ENCODE measurements around the gene PYY.
A peak's percentile ranks its signal among the peaks of the same experiment; 100 is the strongest.

PYY gene

GRCh38 chr17:43992641-43993040 lies 38.9 kb upstream of the PYY start:
- no peak for DNase-seq
- H4K20me1 ChIP-seq (ENCODE audit: insufficient read depth, low read length), result no peaks in the 10 kb centered on the region
- H3K4me3 ChIP-seq (ENCODE audit: low read length), result no peak overlapping the region
- no peaks in the 10 kb centered on the region for H3K9me3 ChIP-seq (replicated peaks; ENCODE audit: insufficient read depth, low read length)
- H2AFZ ChIP-seq (ENCODE audit: low read length), result no peak overlapping the region
- no peak for TF ChIP-seq CTCF (IDR thresholded peaks at IDR 0.05; ENCODE audit: low read length)
- no peak for TF ChIP-seq EZH2 (optimal IDR thresholded peaks at IDR 0.05; ENCODE audit: low read depth, low read length)
- no peak for TF ChIP-seq EZH2phosphoT487 (IDR thresholded peaks at IDR 0.05; ENCODE audit: low read length)
- H3K9ac ChIP-seq (ENCODE audit: low read length), result no peak overlapping the region
- no peaks in the 10 kb centered on the region for H3K79me2 ChIP-seq (ENCODE audit: low read length)
- H3K36me3 ChIP-seq (replicated peaks; ENCODE audit: insufficient read depth, low read length), result no peaks in the 10 kb centered on the region
- H3K4me2 ChIP-seq (ENCODE audit: low read depth, low read length), result no peak overlapping the region
- no peak overlapping the region for H3K27ac ChIP-seq (ENCODE audit: low read length)
- H3K27me3 ChIP-seq (replicated peaks; ENCODE audit: insufficient read depth, low read length), result no peaks in the 10 kb centered on the region
- no peaks in the 10 kb centered on the region for H3F3A ChIP-seq (ENCODE audit: insufficient read depth, low read length)
- H3K4me1 ChIP-seq (ENCODE audit: low read length), result peaks cover 4% of the 10 kb centered on the region; the same call in 1 of the 2 replicates
- H3K9me2 ChIP-seq (replicated peaks; ENCODE audit: insufficient read depth, low read length), result no peaks in the 10 kb centered on the region

GRCh38 chr17:43988301-43988700 lies 34.6 kb upstream of the PYY start:
- Histone ChIP-seq H3K27me3 (replicated peaks; ENCODE audit: insufficient read depth, low read length) (no peaks in the 10 kb centered on the region), H3K27ac (ENCODE audit: low read length) (no peak overlapping the region), H3K4me2 (ENCODE audit: low read depth, low read length) (no peak overlapping the region), H3K9ac (ENCODE audit: low read length) (no peak overlapping the region), H3K9me3 (replicated peaks; ENCODE audit: insufficient read depth, low read length) (no peaks in the 10 kb centered on the region), H3K79me2 (ENCODE audit: low read length) (no peaks in the 10 kb centered on the region), H3K4me3 (ENCODE audit: low read length) (no peak overlapping the region), H3K36me3 (replicated peaks; ENCODE audit: insufficient read depth, low read length) (no peaks in the 10 kb centered on the region), H3K9me2 (replicated peaks; ENCODE audit: insufficient read depth, low read length) (no peaks in the 10 kb centered on the region), H3K4me1 (ENCODE audit: low read length) (peaks cover 13% of the 10 kb centered on the region), H4K20me1 (ENCODE audit: insufficient read depth, low read length) (no peaks in the 10 kb centered on the region), H2AFZ (ENCODE audit: low read length) (no peak overlapping the region), H3F3A (ENCODE audit: insufficient read depth, low read length) (no peaks in the 10 kb centered on the region)
- no peak for TF ChIP-seq CTCF (IDR thresholded peaks at IDR 0.05; ENCODE audit: low read length)
- TF ChIP-seq EZH2phosphoT487 (IDR thresholded peaks at IDR 0.05; ENCODE audit: low read length), result no peak
- TF ChIP-seq EZH2 (optimal IDR thresholded peaks at IDR 0.05; ENCODE audit: low read depth, low read length), result no peak
- DNase-seq, result no peak

GRCh38 chr17:43987131-43988021 lies 33.6 kb upstream of the PYY start:
- H3K27ac ChIP-seq (ENCODE audit: low read length), result no peak overlapping the region
- no peaks in the 10 kb centered on the region for H3F3A ChIP-seq (ENCODE audit: insufficient read depth, low read length)
- H4K20me1 ChIP-seq (ENCODE audit: insufficient read depth, low read length), result no peaks in the 10 kb centered on the region
- DNase-seq, result no peak
- H3K9me3 ChIP-seq (replicated peaks; ENCODE audit: insufficient read depth, low read length), result no peaks in the 10 kb centered on the region
- H3K4me3 ChIP-seq (ENCODE audit: low read length), result no peak overlapping the region
- peak overlapping the region; percentile 55; the same call in 1 of the 2 replicates for H3K4me2 ChIP-seq (ENCODE audit: low read depth, low read length)
- H2AFZ ChIP-seq (ENCODE audit: low read length), result peak overlapping the region; percentile 19
- TF ChIP-seq EZH2phosphoT487 (IDR thresholded peaks at IDR 0.05; ENCODE audit: low read length) (no peak), EZH2 (optimal IDR thresholded peaks at IDR 0.05; ENCODE audit: low read depth, low read length) (no peak), CTCF (IDR thresholded peaks at IDR 0.05; ENCODE audit: low read length) (no peak)
- H3K9ac ChIP-seq (ENCODE audit: low read length), result no peak overlapping the region
- H3K79me2 ChIP-seq (ENCODE audit: low read length), result no peaks in the 10 kb centered on the region
- H3K36me3 ChIP-seq (replicated peaks; ENCODE audit: insufficient read depth, low read length), result no peaks in the 10 kb centered on the region
- no peaks in the 10 kb centered on the region for H3K9me2 ChIP-seq (replicated peaks; ENCODE audit: insufficient read depth, low read length)
- H3K27me3 ChIP-seq (replicated peaks; ENCODE audit: insufficient read depth, low read length), result no peaks in the 10 kb centered on the region
- H3K4me1 ChIP-seq (ENCODE audit: low read length), result peaks cover 13% of the 10 kb centered on the region
